GM10847 (cell line): ENCODE results near the gene EFS.

Experiments used
- POLR2A ChIP-seq: IDR thresholded peaks from 2 replicates; pipeline ENCODE4 v1.6.1; 2011; ENCODE audit not compliant: insufficient read length; ENCODE audit errors: extremely low read depth

The EFS gene

DNA sequence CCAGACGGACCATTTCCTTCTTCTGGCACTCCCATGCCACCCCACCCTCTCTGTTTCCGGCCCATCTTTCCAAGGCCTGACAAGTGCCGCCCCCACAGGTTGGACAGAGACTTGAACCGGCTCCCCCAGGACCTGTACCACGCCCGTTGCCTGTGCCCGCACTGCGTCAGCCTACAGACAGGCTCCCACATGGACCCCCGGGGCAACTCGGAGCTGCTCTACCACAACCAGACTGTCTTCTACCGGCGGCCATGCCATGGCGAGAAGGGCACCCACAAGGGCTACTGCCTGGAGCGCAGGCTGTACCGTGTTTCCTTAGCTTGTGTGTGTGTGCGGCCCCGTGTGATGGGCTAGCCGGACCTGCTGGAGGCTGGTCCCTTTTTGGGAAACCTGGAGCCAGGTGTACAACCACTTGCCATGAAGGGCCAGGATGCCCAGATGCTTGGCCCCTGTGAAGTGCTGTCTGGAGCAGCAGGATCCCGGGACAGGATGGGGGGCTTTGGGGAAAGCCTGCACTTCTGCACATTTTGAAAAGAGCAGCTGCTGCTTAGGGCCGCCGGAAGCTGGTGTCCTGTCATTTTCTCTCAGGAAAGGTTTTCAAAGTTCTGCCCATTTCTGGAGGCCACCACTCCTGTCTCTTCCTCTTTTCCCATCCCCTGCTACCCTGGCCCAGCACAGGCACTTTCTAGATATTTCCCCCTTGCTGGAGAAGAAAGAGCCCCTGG, 10.7 kb upstream of the EFS start:
- TF ChIP-seq POLR2A: no peak

- no peak for TF ChIP-seq POLR2A
These were observed 8.1 kb upstream of the EFS start for GRCh38 chr14:23373041-23373440.

DNA sequence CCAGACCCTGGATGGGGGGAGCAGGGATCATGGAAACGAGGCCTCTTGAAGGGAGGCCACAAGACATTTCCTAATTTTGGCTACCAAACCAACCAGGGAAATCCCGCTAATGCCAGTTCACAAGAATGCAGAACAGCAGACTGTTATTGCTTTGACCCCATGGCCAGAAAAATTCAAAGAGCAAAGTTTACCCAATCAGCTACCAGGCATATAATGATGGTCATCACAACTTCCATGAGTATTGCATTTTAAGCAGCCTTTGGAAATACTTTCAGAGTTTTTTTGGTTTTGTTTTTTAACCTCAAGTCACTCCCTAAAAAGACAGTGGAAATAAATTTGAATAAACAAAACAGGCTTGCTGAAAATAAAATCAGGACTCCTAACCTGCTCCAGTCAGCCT, 7.5 kb upstream of the EFS start, which contains the start of gene IL25:
IL25 (plus strand) TSS at position 301 of the 400 bp plus-strand sequence.
- TF ChIP-seq POLR2A: no peak

GRCh38 chr14:23371865-23372264, 6.9 kb upstream of the EFS start:
- TF ChIP-seq POLR2A: no peak

- no peak for TF ChIP-seq POLR2A
These were observed 5.2 kb upstream of the EFS start for GRCh38 chr14:23370221-23370620.

GRCh38 chr14:23366426-23366921, 1.5 kb upstream of the EFS start:
- TF ChIP-seq POLR2A: no peak

GRCh38 chr14:23365732-23366425, 907 bp upstream of the EFS start:
- no peak for TF ChIP-seq POLR2A

DNA sequence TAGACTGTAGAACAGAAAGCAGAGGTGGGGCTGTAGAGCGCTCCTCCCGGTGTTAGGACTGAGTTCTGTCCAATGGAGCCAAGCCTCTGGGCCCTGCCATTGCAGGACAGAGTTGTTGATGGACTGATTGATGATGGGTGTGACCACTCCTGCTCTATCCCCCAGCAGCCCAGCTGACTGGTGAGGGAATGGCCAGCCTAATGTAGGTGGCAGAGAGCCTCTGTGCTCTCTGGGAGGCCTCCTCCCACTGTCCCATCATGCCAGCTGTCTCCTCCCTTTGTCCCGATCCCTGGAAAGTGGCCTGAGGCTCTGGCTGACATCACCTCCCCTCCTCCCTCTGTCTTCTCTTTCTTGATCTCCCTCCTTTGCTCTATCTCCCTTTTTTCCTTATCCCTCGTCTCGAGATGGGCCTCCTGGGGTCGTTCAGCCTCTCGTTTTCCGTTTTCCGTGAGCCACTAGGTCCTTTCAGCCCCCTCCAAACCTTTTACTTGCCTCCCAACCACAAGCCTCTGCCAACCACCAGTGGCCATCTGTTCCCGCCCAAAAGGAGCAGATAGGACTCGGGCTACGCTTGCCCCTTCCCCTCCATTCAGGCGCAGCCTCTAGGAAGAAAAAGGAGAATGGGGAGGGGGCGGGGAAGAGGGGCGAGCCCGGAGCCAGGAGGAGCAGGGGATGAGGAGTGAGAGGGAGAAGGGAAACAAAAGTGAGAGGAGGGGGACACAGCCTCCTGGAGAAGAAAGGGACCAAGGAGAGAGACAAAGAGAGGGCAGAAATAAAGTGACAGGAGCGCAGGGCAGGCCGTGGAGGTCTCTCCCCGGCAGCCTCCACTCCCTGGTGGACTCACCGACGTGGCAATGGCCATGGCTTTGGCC, 572 bp downstream of the EFS start:
- TF ChIP-seq POLR2A: no peak

DNA sequence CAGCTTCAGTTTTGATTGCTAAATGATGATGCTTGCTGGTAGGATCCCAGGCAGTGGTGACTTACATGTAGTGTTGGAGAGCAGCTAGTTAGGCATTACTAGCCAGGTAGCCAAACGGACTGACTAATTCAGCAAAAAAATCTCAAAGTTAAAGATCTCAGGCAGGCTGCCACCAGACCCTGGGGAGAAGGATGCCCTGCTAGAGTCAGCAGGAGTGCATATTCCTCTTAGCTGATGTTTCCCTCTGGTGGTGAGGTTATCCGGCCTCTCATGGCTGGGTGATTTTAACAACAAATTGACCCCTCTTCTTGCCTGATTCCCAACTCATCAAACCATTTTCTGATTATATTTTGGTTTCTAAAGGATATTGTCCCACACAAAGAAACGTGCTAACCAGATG, 2.8 kb downstream of the EFS start:
- no peak for TF ChIP-seq POLR2A

DNA sequence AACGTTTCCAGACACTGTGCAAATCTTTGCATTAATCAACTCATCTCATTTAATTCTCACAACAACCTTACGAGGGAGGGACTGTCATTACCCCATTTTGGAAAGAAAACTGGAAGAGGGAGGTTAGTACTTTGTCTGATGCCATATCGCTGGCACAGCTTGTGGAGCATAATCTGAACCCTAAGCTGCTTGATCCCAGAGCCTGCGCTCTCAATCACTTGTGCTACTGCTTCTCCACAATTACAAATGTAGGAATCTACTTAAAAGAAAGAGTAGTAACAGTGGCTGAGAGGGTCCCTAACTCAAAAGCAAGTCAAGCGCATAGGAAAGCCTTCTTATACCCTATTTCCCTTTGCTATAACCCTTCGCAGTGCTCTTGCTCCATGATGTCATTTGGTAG, 3.2 kb downstream of the EFS start:
- TF ChIP-seq POLR2A: no peak

- TF ChIP-seq POLR2A: no peak
These were observed 3.7 kb downstream of the EFS start for GRCh38 chr14:23361320-23361719.

GRCh38 chr14:23360496-23360895, 4.5 kb downstream of the EFS start:
- no peak for TF ChIP-seq POLR2A

- no peak for TF ChIP-seq POLR2A
These were observed 5.1 kb downstream of the EFS start for GRCh38 chr14:23359722-23360447.

DNA sequence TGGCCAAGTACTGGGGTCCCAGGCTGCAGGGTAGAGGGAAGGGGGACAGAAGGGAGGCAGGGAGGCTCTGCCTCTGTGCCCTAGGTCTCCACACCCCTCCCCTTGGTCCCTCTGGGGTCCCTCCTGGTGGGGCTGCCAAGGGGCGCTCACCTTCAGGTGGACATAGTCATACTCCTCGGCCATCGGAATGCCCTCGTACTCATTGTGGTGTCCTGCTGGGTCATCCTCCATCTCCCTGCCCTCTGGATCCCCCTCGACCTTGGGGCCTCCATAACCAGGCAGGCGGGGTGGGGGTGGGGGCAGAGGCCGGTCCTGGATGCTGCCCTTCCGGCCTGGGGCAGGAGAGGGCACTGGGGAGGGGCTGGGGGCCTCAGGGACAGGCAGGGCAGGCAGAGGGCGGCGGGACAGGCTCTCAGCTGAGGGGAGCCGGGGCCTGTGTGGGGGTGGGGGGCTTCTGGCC, 5.8 kb downstream of the EFS start:
- TF ChIP-seq POLR2A: no peak

GRCh38 chr14:23358553-23359166, 6.3 kb downstream of the EFS start:
- TF ChIP-seq POLR2A: no peak

GRCh38 chr14:23358042-23358441, 6.9 kb downstream of the EFS start:
- TF ChIP-seq POLR2A: no peak
